Superior temporal gyrus (tissue), 1 donor: ENCODE data around the gene TYMP.
A peak's percentile ranks its signal among the peaks of the same experiment; 100 is the strongest.

Experiments used
- DNase-seq: peaks from one replicate; pipeline ENCODE4 v3.0.0-alpha.2; 2016; ENCODE audit errors: extremely low spot score

TYMP gene

GRCh38 chr22:50529897-50530579 lies at the start of gene TYMP:
TSS of gene TYMP (minus strand) at chr22:50530012. CDS start at chr22:50529709, 303 bp downstream.
- no peak for DNase-seq

- DNase-seq = no peak
These were observed 49.0 kb upstream of the TYMP start for GRCh38 chr22:50578776-50579310.

GRCh38 chr22:50577987-50578775 lies 48.4 kb upstream of the TYMP start, which contains the start of gene CPT1B:
TSS of gene CPT1B (minus strand) at chr22:50578427. CDS start at chr22:50577915, 512 bp downstream.
- DNase-seq = no peak

GRCh38 chr22:50577697-50577986 lies 47.8 kb upstream of the TYMP start:
- DNase-seq = no peak

- no peak for DNase-seq
These were observed 47.2 kb upstream of the TYMP start for GRCh38 chr22:50576806-50577696.

- DNase-seq = no peak
These were observed 46.3 kb upstream of the TYMP start for GRCh38 chr22:50576070-50576469.

GRCh38 chr22:50575426-50575941 lies 45.7 kb upstream of the TYMP start:
- no peak for DNase-seq

GRCh38 chr22:50574383-50574755 lies 44.6 kb upstream of the TYMP start:
- DNase-seq = no peak

- no peak for DNase-seq
These were observed 43.9 kb upstream of the TYMP start for GRCh38 chr22:50573491-50574382.

- DNase-seq = no peak
These were observed 43.2 kb upstream of the TYMP start for GRCh38 chr22:50572965-50573364.

- DNase-seq = no peak
These were observed 41.7 kb upstream of the TYMP start for GRCh38 chr22:50571264-50572175.

GRCh38 chr22:50570861-50571260 lies 41.0 kb upstream of the TYMP start:
- no peak for DNase-seq

GRCh38 chr22:50569896-50570535 lies 40.2 kb upstream of the TYMP start:
- no peak for DNase-seq

GRCh38 chr22:50569041-50569459 lies 39.2 kb upstream of the TYMP start:
- DNase-seq = no peak

GRCh38 chr22:50568626-50569025 lies 38.8 kb upstream of the TYMP start:
- no peak for DNase-seq

- DNase-seq = no peak
These were observed 38.0 kb upstream of the TYMP start for GRCh38 chr22:50567721-50568252.

- no peak for DNase-seq
These were observed 34.5 kb upstream of the TYMP start for GRCh38 chr22:50564289-50564688.

GRCh38 chr22:50563413-50564160 lies 33.8 kb upstream of the TYMP start:
- peak; percentile 41 for DNase-seq
